Common myeloid progenitor, CD34-positive (primary cell): ENCODE results near the gene SMIM14.

Experiments used
- CTCF ChIA-PET: fragments of 350-600 bp; sonication (Branson Sonifier 250); formaldehyde crosslinking; loops from one replicate; lab custom pipeline; 2021; ENCODE audit warnings: antibody characterized with exemption; lab: Charles Lee
- POLR2A ChIA-PET: fragments of 350-600 bp; sonication (Branson Sonifier 250); formaldehyde crosslinking; loops from one replicate; lab custom pipeline; 2021; ENCODE audit warnings: antibody characterized with exemption; lab: Charles Lee
- DNase-seq, 3 donors: peaks; one replicate each; pipeline versions ENCODE4 v3.0.0 to v3.0.0-alpha.2; 2013
- H3K27ac ChIP-seq, 2 experiments: 1 replicate in 1 of 2; 2 replicates in 1 of 2; pipeline ENCODE4 v1.7.0; 2013; ENCODE audit warnings: inconsistent platforms in 2 of 2, low read length in 2 of 2, mild to moderate bottlenecking in 2 of 2, low read depth in 1 of 2, moderate library complexity in 1 of 2; ENCODE audit not compliant: severe bottlenecking in 2 of 2, insufficient read depth in 1 of 2, poor library complexity in 1 of 2
- H3K27me3 ChIP-seq, 5 experiments: replicated peaks in 2 of 5; 1 replicate in 3 of 5; 2 replicates in 2 of 5; pipeline versions ENCODE4 v1.6.1 to v1.7.0; 2013; ENCODE audit warnings: low read length in 4 of 5, mild to moderate bottlenecking in 2 of 5, moderate library complexity in 2 of 5, inconsistent platforms in 1 of 5; ENCODE audit not compliant: insufficient read depth in 5 of 5, control insufficient read depth in 4 of 5
- H3K36me3 ChIP-seq, 4 experiments: 1 replicate in 2 of 4; 2 replicates in 2 of 4; pipeline versions ENCODE4 v1.6.1 to v1.7.0; 2013; ENCODE audit warnings: low read length in 3 of 4, control low read depth in 1 of 4, mild to moderate bottlenecking in 1 of 4; ENCODE audit not compliant: control insufficient read depth in 4 of 4, insufficient read depth in 4 of 4
- H3K4me1 ChIP-seq, 4 experiments: 1 replicate in 3 of 4; 2 replicates in 1 of 4; pipeline versions ENCODE4 v1.6.1 to v1.7.1; 2013; ENCODE audit warnings: low read length in 3 of 4, mild to moderate bottlenecking in 3 of 4, control low read depth in 1 of 4, inconsistent platforms in 1 of 4, moderate library complexity in 1 of 4; ENCODE audit not compliant: control insufficient read depth in 4 of 4, insufficient read depth in 4 of 4; ENCODE audit errors: control extremely low read depth in 1 of 4
- H3K4me3 ChIP-seq, 7 experiments: 1 replicate in 4 of 7; 2 replicates in 3 of 7; pipeline versions ENCODE4 v1.5.1 to v1.7.0; 2013; ENCODE audit warnings: mild to moderate bottlenecking in 7 of 7, low read length in 6 of 7, moderate library complexity in 6 of 7, inconsistent platforms in 2 of 7, low read depth in 2 of 7, control low read depth in 1 of 7; ENCODE audit not compliant: insufficient read depth in 4 of 7, control insufficient read depth in 1 of 7; ENCODE audit errors: extremely low read depth in 1 of 7
- H3K9me3 ChIP-seq, 5 experiments: 1 replicate in 4 of 5; 2 replicates in 1 of 5; pipeline versions ENCODE4 v1.6.1 to v1.7.1; 2013; ENCODE audit warnings: low read length in 4 of 5, mild to moderate bottlenecking in 2 of 5, inconsistent platforms in 1 of 5, low read depth in 1 of 5, moderate library complexity in 1 of 5; ENCODE audit not compliant: control insufficient read depth in 4 of 5, insufficient read depth in 2 of 5; ENCODE audit errors: control extremely low read depth in 1 of 5
- WGBS: methylation state at CpG from one replicate; pipeline ENCODE4 v1.1.5; 2013; ENCODE audit not compliant: insufficient coverage; 5-methylcytosine and 5-hydroxymethylcytosine counted together

The SMIM14 gene

GRCh38 chr4:39571054-39571453 lies 67.6 kb downstream of the SMIM14 start:
- peaks cover 0 to 2% (median 0%) of the 10 kb centered on the region in 5 experiments for H3K9me3 ChIP-seq
- 98% methylated on average over 4 of the region's 4 CpGs for WGBS
- DNase-seq, result no peak
- CTCF ChIA-PET, result no interaction called here
- H3K4me1 ChIP-seq, result no peaks in the 10 kb centered on the region
- no peak overlapping the region for H3K27ac ChIP-seq
- POLR2A ChIA-PET, result no interaction called here
- H3K27me3 ChIP-seq, result no peaks in the 10 kb centered on the region
- H3K36me3 ChIP-seq, result peaks cover 0 to 3% (median 0%) of the 10 kb centered on the region in 4 experiments
- no peak overlapping the region for H3K4me3 ChIP-seq

- 100% methylated on average over 1 of the region's 4 CpGs for WGBS
- Histone ChIP-seq H3K4me1 (no peaks in the 10 kb centered on the region), H3K27ac (no peak overlapping the region), H3K9me3 (peaks cover 0 to 5% (median 0%) of the 10 kb centered on the region in 5 experiments), H3K36me3 (peaks cover 0 to 3% (median 0%) of the 10 kb centered on the region in 4 experiments), H3K27me3 (no peaks in the 10 kb centered on the region), H3K4me3 (no peak overlapping the region)
- ChIA-PET CTCF (no interaction called here), POLR2A (no interaction called here)
- no peak for DNase-seq
Observed at GRCh38 chr4:39569209-39569608, 69.5 kb downstream of the SMIM14 start.

- Histone ChIP-seq H3K9me3 (peaks cover 0 to 5% (median 0%) of the 10 kb centered on the region in 5 experiments), H3K36me3 (peaks cover 0 to 3% (median 0%) of the 10 kb centered on the region in 4 experiments), H3K4me1 (no peaks in the 10 kb centered on the region), H3K4me3 (no peak overlapping the region), H3K27me3 (no peaks in the 10 kb centered on the region), H3K27ac (no peak overlapping the region)
- CTCF ChIA-PET, result no interaction called here
- POLR2A ChIA-PET, result no interaction called here
- DNase-seq, result no peak
- WGBS, result no CpG with 5 or more reads among the region's 3 CpGs
Observed at GRCh38 chr4:39568805-39569204, 69.9 kb downstream of the SMIM14 start.

- Histone ChIP-seq H3K9me3 (peaks cover 0 to 5% (median 0%) of the 10 kb centered on the region in 5 experiments), H3K36me3 (peaks cover 0 to 2% (median 0%) of the 10 kb centered on the region in 4 experiments), H3K27ac (no peak overlapping the region), H3K27me3 (no peaks in the 10 kb centered on the region), H3K4me1 (no peaks in the 10 kb centered on the region), H3K4me3 (no peak overlapping the region)
- WGBS, result 98% methylated on average over 5 of the region's 6 CpGs
- DNase-seq, result no peak
- ChIA-PET CTCF (no interaction called here), POLR2A (no interaction called here)
Observed at GRCh38 chr4:39565878-39566600, 72.6 kb downstream of the SMIM14 start.

GRCh38 chr4:39563346-39563847 lies 75.3 kb downstream of the SMIM14 start:
- no peaks in the 10 kb centered on the region for H3K4me1 ChIP-seq
- peaks cover 0 to 5% (median 0%) of the 10 kb centered on the region in 5 experiments for H3K9me3 ChIP-seq
- CTCF ChIA-PET, result no interaction called here
- H3K27me3 ChIP-seq, result no peaks in the 10 kb centered on the region
- 95% methylated on average over 6 of the region's 6 CpGs for WGBS
- no peak for DNase-seq
- H3K27ac ChIP-seq, result no peak overlapping the region
- no peak overlapping the region for H3K4me3 ChIP-seq
- POLR2A ChIA-PET, result no interaction called here
- peaks cover 0 to 2% (median 0%) of the 10 kb centered on the region in 4 experiments for H3K36me3 ChIP-seq

GRCh38 chr4:39562792-39563191 lies 75.9 kb downstream of the SMIM14 start:
- CTCF ChIA-PET, result interaction anchor here (0.7 kb wide), 1 partner anchor 279 kb away, joined by 3 read pairs; no protein-coding TSS in a partner anchor
- 96% methylated on average over 5 of the region's 5 CpGs for WGBS

GRCh38 chr4:39559626-39560025 lies 79.0 kb downstream of the SMIM14 start:
- ChIA-PET POLR2A (no interaction called here), CTCF (interaction anchor here (0.8 kb wide), 1 partner anchor 14 kb away, joined by 3 read pairs; no protein-coding TSS in a partner anchor)
- peaks cover 0 to 4% (median 0%) of the 10 kb centered on the region in 4 experiments for H3K36me3 ChIP-seq
- H3K4me3 ChIP-seq, result no peak overlapping the region
- no peak for DNase-seq
- H3K4me1 ChIP-seq, result no peaks in the 10 kb centered on the region
- H3K27ac ChIP-seq, result no peak overlapping the region
- no peaks in the 10 kb centered on the region for H3K27me3 ChIP-seq
- WGBS, result no CpG with 5 or more reads among the region's 9 CpGs
- no peaks in the 10 kb centered on the region for H3K9me3 ChIP-seq

More at GRCh38 chr4:39562792-39563191, 75.9 kb downstream of the SMIM14 start:
- POLR2A ChIA-PET, result no interaction called here
- Histone ChIP-seq H3K27ac (no peak overlapping the region), H3K4me1 (no peaks in the 10 kb centered on the region), H3K27me3 (no peaks in the 10 kb centered on the region), H3K36me3 (peaks cover 0 to 4% (median 0%) of the 10 kb centered on the region in 4 experiments), H3K9me3 (peaks cover 0 to 5% (median 0%) of the 10 kb centered on the region in 5 experiments), H3K4me3 (no peak overlapping the region)
- DNase-seq, result no peak
